Aorta (tissue), 5 donors: ENCODE measurements around the gene ZMIZ1. TPM values are rescaled to one million over a fixed set of nuclear protein-coding genes. Genes with fewer than 3 reads are reported as not detected.

Experiments
- ATAC-seq: fragments of 200-7000 bp; cut with Tn5 transposase; one replicate; pipeline ENCODE4 v1.9.1; 2022; ENCODE audit warnings: moderate library complexity; ENCODE audit not compliant: low FRiP score
- DNase-seq, 2 donors: peaks; one replicate each; pipeline ENCODE4 v3.0.0-alpha.2; 2020
- H3K27ac ChIP-seq, 2 donors: one replicate each; pipeline ENCODE4 v1.5.1; 2013; ENCODE audit warnings: low read length in 2 of 2, mild to moderate bottlenecking in 2 of 2, moderate library complexity in 2 of 2, control low read depth in 1 of 2, inconsistent platforms in 1 of 2, low read depth in 1 of 2
- H3K27me3 ChIP-seq, 2 donors: one replicate each; pipeline ENCODE4 v1.6.1; 2013; ENCODE audit warnings: control low read depth in 1 of 2, low read length in 1 of 2, mild to moderate bottlenecking in 1 of 2, moderate library complexity in 1 of 2; ENCODE audit not compliant: insufficient read depth in 2 of 2, control insufficient read depth in 1 of 2
- H3K36me3 ChIP-seq, 2 donors: one replicate each; pipeline ENCODE4 v1.6.1; 2013; ENCODE audit warnings: control low read depth in 1 of 2, low read length in 1 of 2, mild to moderate bottlenecking in 1 of 2; ENCODE audit not compliant: insufficient read depth in 2 of 2, control insufficient read depth in 1 of 2
- H3K4me1 ChIP-seq, 2 donors: one replicate each; pipeline ENCODE4 v1.6.1; 2013; ENCODE audit warnings: low read length in 2 of 2, control low read depth in 1 of 2, mild to moderate bottlenecking in 1 of 2, moderate library complexity in 1 of 2; ENCODE audit not compliant: insufficient read depth in 2 of 2, control insufficient read depth in 1 of 2
- H3K4me3 ChIP-seq, 2 donors: one replicate each; pipeline ENCODE4 v1.5.1; 2013; ENCODE audit warnings: low read length in 2 of 2, control low read depth in 1 of 2, mild to moderate bottlenecking in 1 of 2
- H3K9me3 ChIP-seq: one replicate; pipeline ENCODE4 v1.6.1; 2013; ENCODE audit warnings: mild to moderate bottlenecking, low read length; ENCODE audit not compliant: control insufficient read depth
- WGBS, 2 donors: extraction: QIAGEN DNeasy Blood & Tissue Kit; methylation state at CpG; one replicate each; pipeline ENCODE4 v1.1.7; 2013; 5-methylcytosine and 5-hydroxymethylcytosine counted together
- intact Hi-C, 2 donors: fragments of 100-400 bp; cut with DNase I; formaldehyde crosslinking; loops; one replicate each; pipeline versions ENCODE4 v1.14.2 to v1.15.0; 2022
- polyA plus RNA-seq, 2 donors: library from polyadenylated mRNA; stranded (reverse); fragments of 200-250 nt; gene quantifications; one replicate each; pipeline ENCODE4 v1.2.3, GENCODE V29; 2013
- total RNA-seq, 2 donors: library from RNA; stranded (reverse); fragmentation: NEBNext Ultra II Directional; extraction: Animal tissue kit (Norgen Biotek cat#: 25700); gene quantifications; one replicate each; pipeline ENCODE4 v1.2.1, GENCODE V29; 2021
- donor health status: healthy with polysubstance abuse.
- donor health status: Bipolar disorder and iron deficiency.
- donor health status: DM: no; HTN: no; CAD: no.
- donor health status: DM: no; HTN: no; CAD: no.
- donor health status: DM: yes; HTN: yes; CAD: no.

Gene ZMIZ1
- total and polyA plus RNA-seq, 4 donors: 7.8 to 84.1 (median 28.2) TPM

GRCh38 chr10:79165070-79165778 lies 96.5 kb downstream of the ZMIZ1 start:
- DNase-seq (no peak), ATAC-seq (no peak)
- WGBS, 2 donors: 74 to 82% methylated on average over 11 of the region's 11 CpGs
- H3K27me3 ChIP-seq: no peaks in the 10 kb centered on the region
- intact Hi-C loops: no loop called here
- H3K27ac ChIP-seq: no peak overlapping the region
- H3K4me1 ChIP-seq: no peaks in the 10 kb centered on the region
- no peaks in the 10 kb centered on the region for H3K36me3 ChIP-seq
- no peak overlapping the region for H3K4me3 ChIP-seq
- H3K9me3 ChIP-seq: no peaks in the 10 kb centered on the region

GRCh38 chr10:79166312-79166721 lies 97.6 kb downstream of the ZMIZ1 start:
- intact Hi-C loops: no loop called here
- WGBS, 2 donors: 74 to 75% methylated on average over 7 of the region's 7 CpGs
- Histone ChIP-seq H3K4me1 (no peaks in the 10 kb centered on the region), H3K4me3 (no peak overlapping the region), H3K9me3 (no peaks in the 10 kb centered on the region), H3K36me3 (no peaks in the 10 kb centered on the region), H3K27ac (no peak overlapping the region), H3K27me3 (no peaks in the 10 kb centered on the region)
- DNase-seq (no peak), ATAC-seq (no peak)

DNA sequence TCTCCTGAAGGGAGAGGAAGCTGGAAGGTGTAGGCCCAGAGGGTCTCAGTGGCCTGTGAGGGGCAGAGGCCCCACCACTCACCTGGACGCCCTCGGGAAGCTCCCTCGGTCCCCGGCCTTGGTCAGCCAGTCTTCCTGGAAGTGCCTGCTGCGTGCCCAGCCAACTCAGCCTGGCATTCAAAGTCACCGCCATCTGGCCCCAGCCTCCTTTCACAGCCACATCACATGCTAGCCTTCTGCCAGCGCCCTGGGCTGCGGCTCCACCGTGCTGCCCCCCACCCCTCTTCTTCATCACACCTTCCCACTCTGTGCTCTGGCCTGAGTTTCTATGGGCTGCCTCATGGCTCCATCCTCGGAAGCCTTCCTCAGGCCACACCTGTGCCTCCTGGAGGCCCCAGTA lies 98.0 kb downstream of the ZMIZ1 start:
- ATAC-seq (no peak), DNase-seq (no peak)
- intact Hi-C loops: no loop called here
- Histone ChIP-seq H3K36me3 (no peaks in the 10 kb centered on the region), H3K9me3 (no peaks in the 10 kb centered on the region), H3K4me3 (no peak overlapping the region), H3K27me3 (no peaks in the 10 kb centered on the region), H3K4me1 (no peaks in the 10 kb centered on the region), H3K27ac (no peak overlapping the region)
- WGBS, 2 donors: 91 to 96% methylated on average over 9 to 10 of the region's 10 CpGs

DNA sequence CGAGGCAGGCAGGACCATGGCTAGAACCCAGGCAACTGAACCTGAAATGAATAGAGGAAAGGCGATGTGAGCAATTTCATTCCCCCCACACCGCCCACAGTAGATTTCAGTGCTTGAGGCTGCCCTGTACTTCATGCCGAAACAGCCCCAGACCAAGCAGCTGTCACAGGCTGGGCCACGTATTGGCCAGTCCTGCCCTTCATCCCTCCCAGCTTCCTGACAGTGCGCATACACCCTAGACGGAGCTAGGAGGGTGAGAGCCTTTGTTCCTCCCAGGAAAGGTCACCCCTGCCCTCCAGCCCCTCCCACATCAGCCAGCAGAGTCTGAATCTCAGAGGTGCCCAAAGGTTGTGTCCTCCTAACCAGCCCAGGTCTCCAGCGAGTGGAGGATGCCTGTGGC lies 98.8 kb downstream of the ZMIZ1 start:
- no peak for DNase-seq
- H3K4me1 ChIP-seq: no peaks in the 10 kb centered on the region
- H3K36me3 ChIP-seq: no peaks in the 10 kb centered on the region
- intact Hi-C loops: no loop called here
- no peak overlapping the region for H3K27ac ChIP-seq
- no peaks in the 10 kb centered on the region for H3K9me3 ChIP-seq
- no peaks in the 10 kb centered on the region for H3K27me3 ChIP-seq
- H3K4me3 ChIP-seq: no peak overlapping the region
- 85 to 86% methylated on average over 8 of the region's 8 CpGs for WGBS, 2 donors
- ATAC-seq: no peak

- DNase-seq: no peak
- WGBS, 2 donors: 94% methylated on average over 5 of the region's 5 CpGs
- no peak for ATAC-seq
- Histone ChIP-seq H3K9me3 (no peaks in the 10 kb centered on the region), H3K4me3 (no peak overlapping the region), H3K27me3 (no peaks in the 10 kb centered on the region), H3K36me3 (no peaks in the 10 kb centered on the region), H3K4me1 (no peaks in the 10 kb centered on the region), H3K27ac (no peak overlapping the region)
- intact Hi-C loops: no loop called here
Observed at GRCh38 chr10:79168210-79168609, 99.4 kb downstream of the ZMIZ1 start.

DNA sequence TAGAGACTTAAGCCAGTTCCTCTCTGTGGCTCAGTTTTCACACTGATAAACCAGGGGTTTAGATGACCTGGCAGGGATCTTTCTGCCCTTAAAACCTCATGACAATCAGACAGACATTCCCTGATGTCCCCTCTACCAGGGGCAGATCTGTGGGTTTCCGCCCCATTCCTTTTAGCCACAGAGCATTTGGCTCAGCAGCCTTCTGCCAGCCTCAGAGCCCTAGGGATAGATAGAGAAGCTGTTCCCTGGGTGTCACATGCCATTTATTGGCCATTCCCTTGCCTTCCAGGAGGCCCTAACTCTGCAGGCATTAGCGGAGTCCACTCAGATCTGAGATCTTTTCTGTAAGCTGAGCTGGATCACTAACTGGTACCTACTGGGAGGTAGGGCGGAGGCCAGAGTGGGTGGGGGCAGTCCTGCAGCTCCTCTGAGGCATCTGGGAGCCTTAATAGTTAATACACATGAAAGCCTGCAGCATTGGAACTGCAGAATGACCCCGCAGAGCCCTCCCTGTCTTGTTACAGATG lies 101.5 kb downstream of the ZMIZ1 start:
- Histone ChIP-seq H3K9me3 (no peaks in the 10 kb centered on the region), H3K4me3 (no peak overlapping the region), H3K27ac (no peak overlapping the region), H3K36me3 (no peaks in the 10 kb centered on the region), H3K27me3 (no peaks in the 10 kb centered on the region), H3K4me1 (no peaks in the 10 kb centered on the region)
- 97 to 99% methylated on average over 4 of the region's 4 CpGs for WGBS, 2 donors
- ATAC-seq (no peak), DNase-seq (no peak)
- intact Hi-C loops: no loop called here

DNA sequence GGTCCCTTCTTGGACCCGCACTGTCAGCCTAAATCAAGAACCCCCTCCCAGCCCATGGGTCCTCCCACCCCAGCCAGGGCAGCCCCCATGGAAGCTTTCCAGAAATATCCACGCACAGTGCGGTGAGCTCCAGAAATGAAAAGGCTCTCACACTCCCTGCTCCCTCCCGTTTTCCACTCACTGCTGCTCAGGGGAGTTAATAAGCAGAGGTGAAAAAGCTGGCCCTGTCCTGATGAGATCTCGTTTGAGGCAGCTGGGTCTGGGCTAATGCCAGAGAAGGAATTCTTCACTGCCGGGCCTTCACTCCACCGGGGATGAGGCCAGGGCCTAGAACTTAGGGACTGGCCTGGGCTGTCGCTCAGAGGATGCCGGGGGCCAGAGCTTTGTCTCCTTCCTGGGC lies 102.2 kb downstream of the ZMIZ1 start:
- intact Hi-C loops: no loop called here
- H3K4me1 ChIP-seq: no peaks in the 10 kb centered on the region
- no peak for ATAC-seq
- H3K27ac ChIP-seq: no peak overlapping the region
- no peaks in the 10 kb centered on the region for H3K36me3 ChIP-seq
- no peak overlapping the region for H3K4me3 ChIP-seq
- 80 to 86% methylated on average over 9 of the region's 9 CpGs for WGBS, 2 donors
- H3K9me3 ChIP-seq: no peaks in the 10 kb centered on the region
- no peak for DNase-seq
- H3K27me3 ChIP-seq: no peaks in the 10 kb centered on the region

DNA sequence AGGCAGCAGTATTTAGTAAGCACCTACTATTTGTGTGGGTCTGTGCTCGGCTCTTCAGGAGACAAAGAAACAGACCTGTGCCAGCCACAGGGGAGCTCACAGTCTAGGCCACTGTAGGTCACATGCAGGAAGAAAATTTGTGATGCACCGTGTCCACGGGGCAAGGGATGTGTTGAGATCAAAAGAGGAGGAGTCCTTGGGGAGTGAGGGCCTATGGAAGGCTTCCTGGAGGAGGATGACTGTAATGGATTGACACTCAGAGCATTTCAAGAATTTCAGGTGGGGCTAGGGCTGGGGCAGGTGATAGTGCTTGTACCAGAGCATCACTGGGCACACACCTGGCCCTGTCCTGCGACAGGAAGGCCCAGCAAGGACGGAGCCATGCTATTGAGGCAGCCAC lies 102.7 kb downstream of the ZMIZ1 start:
- ATAC-seq (no peak), DNase-seq (no peak)
- WGBS, 2 donors: 96 to 98% methylated on average over 5 of the region's 5 CpGs
- Histone ChIP-seq H3K27ac (no peak overlapping the region), H3K9me3 (no peaks in the 10 kb centered on the region), H3K4me1 (no peaks in the 10 kb centered on the region), H3K36me3 (no peaks in the 10 kb centered on the region), H3K27me3 (no peaks in the 10 kb centered on the region), H3K4me3 (no peak overlapping the region)
- intact Hi-C loops: no loop called here

- Histone ChIP-seq H3K9me3 (no peaks in the 10 kb centered on the region), H3K36me3 (no peaks in the 10 kb centered on the region), H3K4me1 (no peaks in the 10 kb centered on the region), H3K27me3 (no peaks in the 10 kb centered on the region), H3K27ac (no peak overlapping the region), H3K4me3 (no peak overlapping the region)
- 89 to 90% methylated on average over 5 of the region's 5 CpGs for WGBS, 2 donors
- ATAC-seq: no peak
- intact Hi-C loops: no loop called here
- DNase-seq: no peak
Observed at GRCh38 chr10:79172881-79173280, 104.1 kb downstream of the ZMIZ1 start.
